ENCODE results near the gene CYB561A3. TPM values are rescaled to one million over a fixed set of nuclear protein-coding genes. Genes with fewer than 3 reads are reported as not detected.
"Not testable (repeated sequence)": the region's sequence is repeated elsewhere in the genome, so short reads cannot be mapped to it uniquely, and the experiment has no call there.

CYB561A3 gene
- total RNA-seq, 4 donors from 2014 or later: 29.5 to 39.9 (median 34.6) TPM

GRCh38 chr11:61401573-61401972, 39.9 kb upstream of the CYB561A3 start:
- DNase-seq (ENCODE audit: low spot score): no peak
- no peak for ATAC-seq (ENCODE audit: low FRiP score)
- TF ChIP-seq, protein P1, sequence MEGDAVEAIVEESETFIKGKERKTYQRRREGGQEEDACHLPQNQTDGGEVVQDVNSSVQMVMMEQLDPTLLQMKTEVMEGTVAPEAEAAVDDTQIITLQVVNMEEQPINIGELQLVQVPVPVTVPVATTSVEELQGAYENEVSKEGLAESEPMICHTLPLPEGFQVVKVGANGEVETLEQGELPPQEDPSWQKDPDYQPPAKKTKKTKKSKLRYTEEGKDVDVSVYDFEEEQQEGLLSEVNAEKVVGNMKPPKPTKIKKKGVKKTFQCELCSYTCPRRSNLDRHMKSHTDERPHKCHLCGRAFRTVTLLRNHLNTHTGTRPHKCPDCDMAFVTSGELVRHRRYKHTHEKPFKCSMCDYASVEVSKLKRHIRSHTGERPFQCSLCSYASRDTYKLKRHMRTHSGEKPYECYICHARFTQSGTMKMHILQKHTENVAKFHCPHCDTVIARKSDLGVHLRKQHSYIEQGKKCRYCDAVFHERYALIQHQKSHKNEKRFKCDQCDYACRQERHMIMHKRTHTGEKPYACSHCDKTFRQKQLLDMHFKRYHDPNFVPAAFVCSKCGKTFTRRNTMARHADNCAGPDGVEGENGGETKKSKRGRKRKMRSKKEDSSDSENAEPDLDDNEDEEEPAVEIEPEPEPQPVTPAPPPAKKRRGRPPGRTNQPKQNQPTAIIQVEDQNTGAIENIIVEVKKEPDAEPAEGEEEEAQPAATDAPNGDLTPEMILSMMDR (IDR thresholded peaks at IDR 0.05): no peak

DNA sequence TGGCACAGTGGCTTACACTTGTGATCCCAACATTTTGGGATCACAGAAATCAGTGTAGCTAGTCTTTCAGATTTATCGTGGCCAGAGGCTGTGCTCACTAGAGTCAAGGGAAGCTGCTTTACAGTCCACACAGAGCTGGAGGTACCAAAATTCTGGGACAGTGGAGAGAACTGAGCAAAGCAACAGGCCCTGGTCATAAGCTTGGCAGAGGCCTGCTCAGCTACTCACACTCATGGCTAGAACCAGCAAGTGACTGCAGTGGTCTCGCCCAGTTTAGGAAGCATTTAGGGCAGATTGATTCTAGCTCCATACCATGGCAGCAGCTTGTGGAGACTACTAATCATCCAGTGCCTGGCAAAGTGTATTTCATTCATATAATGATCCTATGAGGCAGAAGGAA, 39.5 kb upstream of the CYB561A3 start:
- TF ChIP-seq, protein P1 (IDR thresholded peaks at IDR 0.05): no peak
- no peak for DNase-seq (ENCODE audit: low spot score)
- ATAC-seq (ENCODE audit: low FRiP score): no peak

- DNase-seq (ENCODE audit: low spot score) (no peak), ATAC-seq (ENCODE audit: low FRiP score) (no peak)
- TF ChIP-seq, protein P1 (IDR thresholded peaks at IDR 0.05): no peak
These were observed 31.4 kb upstream of the CYB561A3 start for GRCh38 chr11:61392981-61393595.

DNA sequence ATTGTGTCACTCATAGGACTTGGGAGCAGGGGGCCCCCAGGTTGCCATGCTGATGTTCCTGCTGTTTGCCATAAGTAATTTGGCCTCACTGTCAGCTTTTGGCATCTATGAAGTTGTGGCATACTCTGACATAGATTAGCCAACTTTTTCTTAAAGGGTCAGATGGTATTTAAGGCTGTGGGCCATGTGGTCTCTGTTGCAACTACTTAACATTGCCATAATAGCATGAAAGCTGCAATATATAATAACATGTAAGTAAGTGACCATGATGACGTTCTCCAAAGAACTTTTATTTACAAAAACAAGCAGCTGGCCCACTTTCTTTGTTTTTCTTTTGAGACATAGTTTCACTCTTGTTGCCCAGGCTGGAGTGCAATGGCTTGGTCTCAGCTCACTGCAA, 28.5 kb upstream of the CYB561A3 start:
- DNase-seq (ENCODE audit: low spot score) (no peak), ATAC-seq (ENCODE audit: low FRiP score) (no peak)
- TF ChIP-seq, protein P1 (IDR thresholded peaks at IDR 0.05): no peak

- TF ChIP-seq, protein P1 (IDR thresholded peaks at IDR 0.05): no peak
- no peak for DNase-seq (ENCODE audit: low spot score)
- no peak for ATAC-seq (ENCODE audit: low FRiP score)
These were observed 22.9 kb upstream of the CYB561A3 start for GRCh38 chr11:61384271-61385242.

DNA sequence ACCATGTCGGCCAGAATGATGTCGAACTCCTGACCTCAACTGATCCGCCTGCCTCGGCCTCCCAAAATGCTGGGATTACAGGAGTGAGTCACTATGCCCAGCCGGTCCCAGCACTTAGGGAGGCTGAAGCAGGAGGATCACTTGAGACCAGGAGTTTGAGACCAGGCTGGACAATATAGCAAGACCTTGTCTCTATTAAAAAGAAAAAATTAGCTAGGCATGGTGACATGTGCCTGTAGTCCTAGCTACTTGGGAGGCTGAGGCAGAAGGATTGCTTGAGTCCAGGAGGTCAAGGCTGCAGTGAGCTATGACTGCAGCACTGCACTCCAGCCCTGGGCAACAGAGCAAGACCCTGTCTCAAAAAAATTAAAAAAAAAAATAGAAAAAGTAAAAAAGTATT, 22.2 kb upstream of the CYB561A3 start:
- not testable (repeated sequence) for DNase-seq (ENCODE audit: low spot score); ATAC-seq (ENCODE audit: low FRiP score)

DNA sequence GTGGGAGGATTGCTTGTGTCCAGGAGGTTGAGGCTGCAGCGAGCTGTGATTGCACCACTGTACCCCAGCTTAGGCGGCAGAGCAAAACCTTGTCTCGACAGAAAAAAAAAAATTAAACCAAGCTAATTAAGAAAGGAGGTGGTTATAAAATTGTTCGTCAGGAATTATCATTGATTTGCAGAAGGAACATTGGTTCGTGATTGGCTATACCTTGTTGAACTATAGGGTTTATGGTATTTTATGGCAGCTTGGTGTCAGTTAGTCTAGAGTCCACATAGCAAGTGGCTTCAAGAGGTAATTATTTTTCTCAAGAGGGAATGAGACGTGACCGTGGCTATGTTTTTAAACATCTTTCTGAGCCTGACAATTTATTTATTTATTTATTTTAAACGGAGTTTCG, 19.2 kb upstream of the CYB561A3 start:
- TF ChIP-seq, protein P1 (IDR thresholded peaks at IDR 0.05): no peak
- ATAC-seq (ENCODE audit: low FRiP score): no peak

More for the DNA sequence above, 19.2 kb upstream of the CYB561A3 start:
- DNase-seq (ENCODE audit: low spot score): no peak

Data from omental fat pad (tissue), 4 donors.